ENCODE measurements around the gene PTPRG. TPM values are rescaled to one million over a fixed set of nuclear protein-coding genes. Genes with fewer than 3 reads are reported as not detected.

The PTPRG gene
- total and polyA plus RNA-seq, 2 experiments from 2014 or later = 24.4 to 131 TPM

GRCh38 chr3:62057339-62058047 is 496.1 kb downstream of the PTPRG start (continued):
- no peak for TF ChIP-seq CTCF (conservative IDR thresholded peaks at IDR 0.05; ENCODE audit: low read depth in 2 of 2)
- TF ChIP-seq ETS1 (IDR thresholded peaks at IDR 0.05) = no peak
- no peak for TF ChIP-seq EZH2 (IDR thresholded peaks at IDR 0.05; ENCODE audit: low read depth, unreplicated experiment)
- no peak for TF ChIP-seq CREB1 (CRISPR knock-in tag; IDR thresholded peaks at IDR 0.05; ENCODE audit: low read depth)
- no peak for TF ChIP-seq ZNF114 (CRISPR knock-in tag; IDR thresholded peaks at IDR 0.05)
- no peak for TF ChIP-seq REST (IDR thresholded peaks at IDR 0.05; ENCODE audit: unreplicated experiment)
- no peak for TF ChIP-seq POLR2AphosphoS5 (IDR thresholded peaks at IDR 0.05; ENCODE audit: low read depth)

GRCh38 chr3:62065985-62066693 is 504.8 kb downstream of the PTPRG start:
- peaks cover 8% of the 10 kb centered on the region; the same call in 2 of the 3 replicates for H3K9me3 Mint-ChIP-seq
- Histone ChIP-seq H4K20me1 (replicated peaks; ENCODE audit: insufficient read depth) (no peaks in the 10 kb centered on the region; the same call in 1 of the 2 replicates), H3K27me3 (ENCODE audit: insufficient read depth) (no peaks in the 10 kb centered on the region), H3K4me3 (no peak overlapping the region), H3K79me2 (replicated peaks; ENCODE audit: insufficient read depth) (peaks cover 16% of the 10 kb centered on the region; the same call in 1 of the 2 replicates), H3K36me3 (ENCODE audit: insufficient read depth) (no peaks in the 10 kb centered on the region), H3K4me2 (no peak overlapping the region), H3K27ac (ENCODE audit: low read depth) (no peak overlapping the region), H2AFZ (no peak overlapping the region), H3K9me2 (ENCODE audit: insufficient read depth) (peaks cover 4% of the 10 kb centered on the region; the same call in 1 of the 2 replicates), H3F3A (replicated peaks; ENCODE audit: low read depth) (no peaks in the 10 kb centered on the region), H3K4me1 (ENCODE audit: insufficient read depth) (peaks cover 21% of the 10 kb centered on the region)
- H3K4me3 Mint-ChIP-seq = no peak overlapping the region
- peaks cover 44% of the 10 kb centered on the region for H3K4me1 Mint-ChIP-seq
- ATAC-seq (no peak), DNase-seq (ENCODE audit: low spot score) (no peak)
- H3K36me3 Mint-ChIP-seq (ENCODE audit: low read depth) = peaks cover 14% of the 10 kb centered on the region
- peaks cover 3% of the 10 kb centered on the region for H3K27me3 Mint-ChIP-seq (ENCODE audit: insufficient read depth, low read depth, poor library complexity)
- H3K27ac Mint-ChIP-seq = no peak overlapping the region
- TF ChIP-seq ZNF114 (CRISPR knock-in tag; IDR thresholded peaks at IDR 0.05) (no peak), ZNF462 (CRISPR knock-in tag; IDR thresholded peaks at IDR 0.05) (no peak), ZNF331 (CRISPR knock-in tag; IDR thresholded peaks at IDR 0.05; ENCODE audit: low read depth) (no peak), STAT1 (IDR thresholded peaks at IDR 0.05; ENCODE audit: unreplicated experiment) (no peak), EZH2 (IDR thresholded peaks at IDR 0.05; ENCODE audit: low read depth, unreplicated experiment) (no peak), JUNB (IDR thresholded peaks at IDR 0.05; ENCODE audit: unreplicated experiment) (no peak)

All from GM23338 (cell line).